ENCODE data around the gene AGBL1.

The AGBL1 gene

DNA sequence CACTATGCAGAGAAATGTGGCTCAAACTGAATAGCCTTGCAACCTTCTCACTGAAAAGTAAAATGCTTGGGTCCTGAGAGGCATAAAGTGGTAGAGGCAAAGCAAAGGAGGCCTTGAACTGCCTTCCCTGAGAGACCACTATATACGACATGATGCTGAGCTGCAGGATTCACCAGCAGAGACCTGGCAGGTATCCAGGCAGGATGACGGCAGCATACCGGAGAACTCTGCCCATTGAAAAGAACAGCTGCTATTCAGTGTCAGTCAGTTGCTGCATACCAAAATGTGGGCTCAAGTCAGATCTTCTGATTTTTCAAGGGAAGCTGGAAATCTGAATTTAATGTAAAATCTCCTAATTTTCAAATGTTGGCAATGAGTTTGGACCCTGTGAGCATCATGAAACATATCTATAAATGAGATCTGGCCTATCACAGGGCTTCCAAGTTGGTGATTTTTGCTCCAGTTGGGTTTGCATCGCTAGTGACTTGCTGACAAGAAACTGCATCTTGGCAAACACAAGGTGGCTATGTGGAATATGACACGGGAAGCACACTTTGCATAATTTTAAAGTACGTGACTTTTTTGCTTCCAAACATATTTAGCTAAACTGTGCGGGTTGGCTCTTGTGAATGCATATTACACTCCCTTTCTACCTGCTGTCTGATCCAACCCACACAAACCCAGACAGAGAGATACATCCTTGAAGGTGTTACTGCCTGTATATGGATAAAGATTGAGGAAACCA, 529.0 kb downstream of the AGBL1 start:
- no peak for DNase-seq

DNA sequence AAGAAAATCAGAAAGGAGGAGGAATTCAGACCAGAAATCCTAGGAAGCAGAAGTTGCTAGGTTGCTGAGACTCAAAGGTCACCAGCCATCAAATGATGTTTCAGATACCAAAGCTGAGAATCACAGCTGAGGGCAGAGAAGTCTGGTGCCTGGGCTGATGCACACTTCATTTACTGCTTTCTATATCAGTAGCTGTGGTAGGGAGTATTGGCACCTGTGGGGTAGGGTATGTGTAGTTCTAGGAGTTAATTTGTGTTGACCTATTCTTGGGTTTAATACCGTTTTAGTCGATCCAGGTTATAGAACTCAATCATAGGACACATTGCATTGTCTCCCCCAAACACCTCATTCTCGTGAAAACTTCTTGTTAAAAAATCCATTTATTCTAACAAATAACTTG, 529.6 kb downstream of the AGBL1 start:
- peak in 1 of 5 experiments; percentile 38 for DNase-seq

DNA sequence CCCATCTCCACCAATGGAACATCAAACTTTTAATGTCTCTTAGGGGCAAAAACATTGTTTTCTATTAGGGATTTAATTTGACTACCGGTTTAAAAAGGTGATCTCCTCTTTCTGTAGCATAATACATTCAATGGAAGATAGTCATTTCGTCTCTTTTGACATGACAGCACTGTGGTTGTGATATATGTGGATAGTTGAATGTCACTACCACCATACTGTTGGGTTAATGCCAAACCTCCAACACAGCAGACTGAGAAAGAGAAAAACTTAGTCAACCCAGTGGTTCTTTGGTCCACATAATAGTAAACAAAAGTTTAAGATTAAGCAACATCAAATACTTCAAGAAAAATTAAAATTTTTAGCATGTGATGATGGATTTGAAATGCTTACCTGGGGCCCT, 530.4 kb downstream of the AGBL1 start:
- DNase-seq: peak in 1 of 5 experiments; percentile 86

GRCh38 chr15:86611417-86612040, 531.9 kb downstream of the AGBL1 start:
- peak in 2 of 5 experiments; percentile 44 to 96 for DNase-seq

- DNase-seq: peak in 1 of 5 experiments; percentile 76
These were observed 535.7 kb downstream of the AGBL1 start for GRCh38 chr15:86615411-86615810.

- peak in 2 of 5 experiments; percentile 10 to 91 for DNase-seq
These were observed 536.1 kb downstream of the AGBL1 start for GRCh38 chr15:86615816-86616215.

DNA sequence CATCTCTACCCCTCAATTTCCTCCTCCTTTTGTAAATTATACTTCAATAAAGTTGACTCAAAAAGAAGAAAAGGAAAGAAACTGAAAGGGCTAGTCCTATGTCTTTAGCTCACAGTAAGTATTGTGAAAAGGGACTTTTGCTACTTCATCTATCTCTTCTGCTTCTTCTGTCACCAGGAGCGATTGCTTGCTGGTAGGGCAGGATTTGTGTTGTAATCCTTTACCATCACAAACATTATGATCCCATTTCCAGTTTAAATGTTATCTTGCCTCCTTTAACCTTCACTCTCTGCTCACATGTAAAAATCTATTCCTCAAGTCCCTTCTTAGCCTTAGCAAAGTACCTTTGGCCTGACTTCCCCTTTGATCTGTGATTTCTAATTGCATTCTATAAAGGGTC, 537.1 kb downstream of the AGBL1 start:
- peak in 1 of 5 experiments; percentile 30 for DNase-seq

DNA sequence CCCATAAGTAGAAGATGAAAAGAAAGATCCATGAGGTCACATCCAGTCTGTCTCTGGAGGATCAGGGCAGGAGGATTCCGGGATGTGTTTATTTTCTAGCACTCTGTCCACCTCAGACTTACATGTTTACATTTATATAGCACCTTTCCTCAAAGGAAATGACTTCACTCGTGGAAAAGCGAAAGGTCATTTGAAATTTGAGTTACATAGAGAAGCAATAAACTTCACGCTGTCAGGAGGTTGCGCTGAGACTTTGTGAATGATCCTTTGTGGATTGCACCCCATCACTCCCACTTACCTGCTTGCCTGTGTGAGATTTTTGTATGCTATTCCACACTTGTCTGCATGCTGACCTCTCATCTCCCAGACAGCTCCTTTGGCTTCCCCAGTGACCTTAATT, 540.5 kb downstream of the AGBL1 start:
- no peak for DNase-seq

DNA sequence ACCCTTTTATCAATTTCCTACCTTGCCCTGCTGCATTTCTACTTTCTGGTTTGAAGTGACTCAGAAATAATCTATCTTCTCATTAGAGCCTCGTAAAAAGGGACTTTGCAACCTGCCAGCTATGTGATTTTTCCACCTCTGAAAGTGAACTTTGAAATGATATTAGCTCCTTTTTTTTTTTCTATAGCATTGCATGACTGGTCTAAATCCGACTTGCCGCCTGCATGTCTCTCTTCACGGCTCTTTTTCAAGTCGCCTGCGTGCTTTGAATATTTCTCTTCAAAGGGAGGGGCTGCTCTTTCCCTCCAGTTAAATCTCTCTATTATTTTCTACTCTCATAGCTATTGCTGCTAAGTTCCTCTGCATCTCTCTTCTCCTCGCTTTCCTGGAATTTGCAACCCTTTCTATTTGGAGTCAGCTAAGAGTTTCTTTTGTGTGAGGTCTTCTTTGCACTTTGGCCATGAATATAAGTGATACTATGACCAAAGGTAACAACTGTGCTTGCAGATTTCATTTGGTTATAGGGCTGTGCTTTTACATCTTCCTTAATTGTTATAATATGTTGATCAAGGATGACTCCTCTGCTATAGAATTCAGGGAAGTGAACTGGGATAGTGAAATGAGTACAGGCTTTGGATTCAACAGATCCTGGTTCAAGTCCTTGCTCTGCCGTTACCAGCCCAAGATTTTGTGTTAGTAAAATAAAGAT, 541.1 kb downstream of the AGBL1 start:
- no peak for DNase-seq

- DNase-seq: no peak
These were observed 543.6 kb downstream of the AGBL1 start for GRCh38 chr15:86623236-86623635.

GRCh38 chr15:86624261-86625036, 544.8 kb downstream of the AGBL1 start:
- peak in 4 of 5 experiments; percentile 26 to 95 (median 59) for DNase-seq

GRCh38 chr15:86629409-86630356, 550.0 kb downstream of the AGBL1 start:
- no peak for DNase-seq

DNA sequence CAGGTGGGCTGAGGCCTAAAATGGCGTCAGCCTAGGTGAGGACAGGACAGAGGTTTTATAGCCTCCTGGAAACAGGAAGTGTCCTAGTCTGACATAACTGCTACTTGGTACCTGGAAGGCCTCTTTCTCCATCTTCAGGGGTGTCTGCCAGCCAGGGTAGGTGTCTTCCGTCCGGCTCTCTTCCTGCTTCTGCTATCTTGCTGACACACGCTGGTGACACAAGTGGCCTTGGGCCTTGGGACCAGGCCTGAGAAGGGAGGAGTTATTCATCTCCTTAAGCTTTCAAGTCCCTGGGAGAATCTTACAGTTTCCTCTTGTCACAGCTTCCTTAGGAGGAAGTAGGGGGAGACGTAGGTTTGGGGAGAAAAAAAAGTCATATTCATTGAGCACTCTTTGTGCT, 551.3 kb downstream of the AGBL1 start:
- no peak for DNase-seq

DNA sequence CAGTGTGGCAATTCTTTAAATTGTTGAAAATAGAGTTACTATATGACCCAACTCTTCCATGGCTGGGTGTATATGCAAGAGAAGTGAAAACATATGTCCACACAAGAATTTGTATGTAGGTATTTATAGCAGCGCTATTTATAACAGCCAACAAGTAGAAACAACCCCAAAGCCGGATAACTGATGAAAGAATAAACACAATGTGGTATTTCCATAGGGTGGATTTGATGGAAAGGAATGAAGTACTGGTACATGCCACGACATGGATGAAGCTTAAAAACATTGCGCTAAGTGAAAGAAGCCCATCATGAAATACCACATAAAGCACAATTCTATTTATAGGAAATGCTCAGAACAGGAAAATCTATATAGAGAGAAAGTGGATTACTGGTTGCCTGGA, 554.5 kb downstream of the AGBL1 start:
- DNase-seq: no peak

DNA sequence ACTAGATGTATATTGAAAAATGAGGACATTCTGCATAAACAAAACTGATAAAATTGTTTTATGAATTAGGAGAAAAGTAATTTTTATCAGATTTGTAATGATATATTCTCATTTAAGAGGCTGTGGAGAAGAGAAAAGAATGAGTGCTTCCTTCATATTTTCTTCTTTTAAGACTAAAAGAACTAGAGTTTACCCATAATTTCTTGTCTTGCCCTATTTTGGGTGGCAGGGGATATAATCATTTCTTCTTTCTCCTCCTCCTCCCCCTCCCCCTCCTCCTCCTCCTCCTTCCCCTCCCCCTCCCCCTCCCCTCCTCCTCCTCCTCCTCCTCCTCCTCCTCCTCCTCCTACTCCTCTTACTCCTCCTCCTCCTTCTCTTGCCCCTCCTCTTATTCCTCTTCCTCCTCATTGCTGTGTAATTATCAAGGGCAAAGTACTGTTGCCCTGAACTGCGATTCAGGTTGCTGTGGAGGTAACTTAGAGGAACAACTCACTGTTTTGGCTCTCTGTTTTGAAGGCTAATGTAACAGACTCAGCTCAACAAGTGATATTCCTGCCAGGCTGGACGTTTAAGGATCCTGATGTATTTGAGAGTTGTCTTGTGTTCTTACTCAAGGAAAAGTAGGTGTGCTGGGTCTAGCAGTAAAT, 555.4 kb downstream of the AGBL1 start:
- DNase-seq: no peak

DNA sequence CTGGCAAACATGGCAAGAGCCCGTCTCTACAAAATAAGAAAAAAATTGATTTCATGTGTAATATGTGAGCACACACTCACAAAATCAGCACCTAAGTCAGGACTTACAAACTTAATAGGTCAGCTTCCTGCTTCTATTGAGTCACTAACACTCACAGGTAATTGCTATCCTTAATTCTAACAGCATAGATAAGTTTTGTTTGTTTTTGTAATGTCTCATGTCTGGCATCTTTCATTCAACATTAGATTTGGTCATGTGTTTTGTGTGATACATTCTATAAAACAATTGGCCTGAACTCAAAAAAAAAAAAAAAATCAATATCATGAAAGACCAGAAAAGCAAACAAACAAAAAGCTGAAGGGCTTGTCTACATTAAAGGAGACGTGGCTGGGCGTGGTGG, 564.7 kb downstream of the AGBL1 start:
- DNase-seq: no peak

DNA sequence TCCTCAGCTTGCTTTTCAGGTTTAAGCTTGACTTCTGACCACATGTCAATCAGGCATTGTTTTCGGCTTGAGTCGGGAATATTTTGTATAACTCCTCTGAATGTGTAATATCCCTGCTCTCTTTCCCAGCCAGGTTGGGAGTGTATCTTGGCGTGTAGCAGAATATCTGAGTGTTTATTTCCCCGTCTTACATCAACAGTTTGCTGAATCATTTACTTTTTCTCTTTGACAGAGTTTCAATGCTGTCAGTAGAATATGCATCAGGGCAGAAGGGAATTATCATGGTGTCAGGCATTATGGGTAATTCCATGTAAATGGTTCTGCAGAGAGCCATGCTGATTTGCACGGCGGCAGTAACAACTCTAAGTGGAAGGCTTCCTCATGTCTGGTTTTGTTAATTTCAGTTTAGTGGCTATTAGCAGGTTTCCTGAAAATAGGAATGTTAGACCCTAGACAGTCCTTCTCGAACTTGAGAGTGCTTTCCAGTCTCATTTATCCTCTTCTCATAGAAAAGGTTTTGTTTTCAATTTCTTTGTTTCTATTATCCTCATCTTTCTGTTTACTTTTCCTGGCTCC, 566.3 kb downstream of the AGBL1 start:
- no peak for DNase-seq

DNA sequence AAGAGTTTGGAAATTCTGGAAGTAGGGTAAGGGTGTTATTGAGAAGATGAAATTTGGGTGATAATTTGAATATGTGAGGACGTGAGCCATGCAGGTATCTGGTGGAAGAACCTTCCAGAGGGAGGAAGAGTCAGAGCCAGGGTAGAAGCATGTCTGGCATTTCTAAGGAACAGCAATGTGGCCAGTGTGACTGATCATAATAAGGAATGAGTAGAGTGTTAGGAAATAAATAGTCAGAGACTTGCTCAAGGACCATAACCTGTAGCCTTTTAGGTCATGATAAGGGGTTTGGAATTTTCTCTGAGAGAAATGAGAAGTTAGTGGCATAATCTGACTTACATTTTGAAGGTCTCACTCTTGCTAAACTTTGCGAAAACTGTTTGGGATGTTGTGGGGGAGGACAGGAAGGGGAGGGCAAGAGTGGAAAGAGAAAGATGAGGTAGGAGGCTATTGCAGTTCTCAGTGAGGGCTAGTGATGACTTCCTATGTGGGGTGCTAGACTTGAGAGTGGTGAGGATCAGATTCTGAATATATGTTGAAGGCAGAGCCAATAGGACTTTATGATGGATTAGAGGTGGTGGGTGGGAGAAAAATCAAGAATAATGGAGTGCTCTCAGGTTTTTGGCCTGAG, 568.3 kb downstream of the AGBL1 start:
- peak in 1 of 5 experiments; percentile 55 for DNase-seq

- peak in 1 of 5 experiments; percentile 56 for DNase-seq
These were observed 569.6 kb downstream of the AGBL1 start for GRCh38 chr15:86649277-86649676.

DNA sequence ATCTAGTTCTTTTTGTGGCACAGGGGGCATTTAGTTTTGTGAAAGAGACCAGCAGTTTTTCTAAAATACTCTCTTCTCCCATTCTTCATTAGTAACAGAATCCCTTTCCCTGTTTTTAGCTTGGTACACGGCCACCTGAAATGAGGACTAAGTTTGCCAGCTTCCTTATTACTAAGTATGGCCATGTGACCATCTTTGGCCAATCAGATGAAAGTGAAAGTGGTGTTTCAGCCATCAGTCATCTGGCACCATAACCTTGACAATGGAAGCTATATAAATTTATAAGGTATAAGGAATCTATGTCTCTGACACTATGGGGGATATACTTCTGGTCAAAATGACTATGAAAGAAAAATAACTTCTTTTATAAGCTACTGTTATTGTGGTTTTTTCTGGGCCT, 570.4 kb downstream of the AGBL1 start:
- peak in 1 of 5 experiments; percentile 80 for DNase-seq

All from T-helper 2 cell (primary cell).